Activated CD4-positive, alpha-beta T cell treated with anti-CD3 and anti-CD28 coated beads, Interleukin-2, amount 10 ng/mL, durations not matched to agents 7 days and 5 days (primary cell): ENCODE data around the gene SON. TPM values are rescaled to one million over a fixed set of nuclear protein-coding genes. Genes with fewer than 3 reads are reported as not detected.

Source experiments
- CTCF ChIA-PET: fragments of 350-600 bp; sonication (Branson Sonifier 250); formaldehyde crosslinking; loops from one replicate; lab custom pipeline; 2021; ENCODE audit warnings: antibody characterized with exemption; lab: Charles Lee
- POLR2A ChIA-PET: fragments of 350-600 bp; sonication (Branson Sonifier 250); formaldehyde crosslinking; loops from one replicate; lab custom pipeline; 2021; ENCODE audit warnings: antibody characterized with exemption; lab: Charles Lee
- DNase-seq: peaks from one replicate; pipeline ENCODE4 v3.0.0-alpha.2; 2020
- H3K27ac Mint-ChIP-seq: one replicate; pipeline ENCODE4 v1.8.0; 2021; ENCODE audit warnings: mild to moderate bottlenecking, moderate library complexity, mixed read lengths
- H3K27me3 Mint-ChIP-seq: one replicate; pipeline ENCODE4 v1.8.0; 2021; ENCODE audit warnings: mixed read lengths
- H3K36me3 Mint-ChIP-seq: one replicate; pipeline ENCODE4 v1.8.0; 2021; ENCODE audit warnings: low read depth, mixed read lengths
- H3K4me1 Mint-ChIP-seq: one replicate; pipeline ENCODE4 v1.8.0; 2021; ENCODE audit warnings: mixed read lengths
- H3K4me3 Mint-ChIP-seq: one replicate; pipeline ENCODE4 v1.8.0; 2021; ENCODE audit warnings: mild to moderate bottlenecking, moderate library complexity, mixed read lengths
- H3K9me3 Mint-ChIP-seq: one replicate; pipeline ENCODE4 v1.8.0; 2021; ENCODE audit warnings: mixed read lengths
- total RNA-seq, 2 experiments: library from RNA; stranded (reverse); gene quantifications; one replicate each; pipeline ENCODE4 v1.2.3, GENCODE V29; 2021

SON gene
- total RNA-seq, 2 experiments from 2014 or later = 310 to 322 TPM

- H3K27me3 Mint-ChIP-seq = no peaks in the 10 kb centered on the region
- POLR2A ChIA-PET = no interaction called here
- CTCF ChIA-PET = interaction anchor here (1.1 to 1.3 kb wide), 2 partner anchors 12 to 34 kb away, joined by 3 read pairs; no protein-coding TSS in a partner anchor
- H3K4me3 Mint-ChIP-seq = no peak overlapping the region
- DNase-seq = no peak
- H3K4me1 Mint-ChIP-seq = peaks cover 38% of the 10 kb centered on the region
- H3K9me3 Mint-ChIP-seq = no peaks in the 10 kb centered on the region
- H3K27ac Mint-ChIP-seq = no peak overlapping the region
- H3K36me3 Mint-ChIP-seq = peaks cover 63% of the 10 kb centered on the region
Observed at GRCh38 chr21:33549848-33550771, 7.3 kb downstream of the SON start.

DNA sequence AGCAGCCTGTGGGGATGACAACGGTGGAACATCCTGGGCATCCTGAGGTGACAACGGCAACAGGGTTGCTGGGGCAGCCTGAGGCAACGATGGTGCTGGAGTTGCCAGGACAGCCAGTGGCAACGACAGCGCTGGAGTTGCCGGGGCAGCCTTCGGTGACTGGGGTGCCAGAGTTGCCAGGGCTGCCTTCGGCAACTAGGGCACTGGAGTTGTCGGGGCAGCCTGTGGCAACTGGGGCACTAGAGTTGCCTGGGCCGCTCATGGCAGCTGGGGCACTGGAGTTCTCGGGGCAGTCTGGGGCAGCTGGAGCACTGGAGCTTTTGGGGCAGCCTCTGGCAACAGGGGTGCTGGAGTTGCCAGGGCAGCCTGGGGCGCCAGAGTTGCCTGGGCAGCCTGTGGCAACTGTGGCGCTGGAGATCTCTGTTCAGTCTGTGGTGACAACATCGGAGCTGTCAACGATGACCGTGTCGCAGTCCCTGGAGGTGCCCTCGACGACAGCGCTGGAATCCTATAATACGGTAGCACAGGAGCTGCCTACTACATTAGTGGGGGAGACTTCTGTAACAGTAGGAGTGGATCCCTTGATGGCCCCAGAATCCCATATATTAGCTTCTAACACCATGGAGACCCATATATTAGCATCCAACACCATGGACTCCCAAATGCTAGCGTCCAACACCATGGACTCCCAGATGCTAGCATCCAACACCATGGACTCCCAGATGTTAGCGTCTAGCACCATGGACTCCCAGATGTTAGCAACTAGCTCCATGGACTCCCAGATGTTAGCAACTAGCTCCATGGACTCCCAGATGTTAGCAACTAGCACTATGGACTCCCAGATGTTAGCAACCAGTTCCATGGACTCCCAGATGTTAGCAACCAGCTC lies 8.2 kb downstream of the SON start:
- ChIA-PET CTCF (interaction anchor here (0.9 to 1.8 kb wide), 5 partner anchors 11 to 33 kb away, joined by 3 to 4 read pairs (median 3); no protein-coding TSS in a partner anchor), POLR2A (no interaction called here)
- Mint-ChIP-seq H3K9me3 (peaks cover under 1% of the 10 kb centered on the region), H3K36me3 (peaks cover 72% of the 10 kb centered on the region), H3K27me3 (no peaks in the 10 kb centered on the region), H3K4me3 (no peak overlapping the region), H3K4me1 (peaks cover 38% of the 10 kb centered on the region), H3K27ac (no peak overlapping the region)
- DNase-seq = no peak

GRCh38 chr21:33551664-33552063 lies 8.8 kb downstream of the SON start:
- DNase-seq = no peak
- CTCF ChIA-PET = interaction anchor here (0.6 to 1.8 kb wide), 6 partner anchors 10 to 32 kb away, joined by 3 to 4 read pairs (median 3); no protein-coding TSS in a partner anchor
- H3K4me3 Mint-ChIP-seq = no peak overlapping the region
- peaks cover 76% of the 10 kb centered on the region for H3K36me3 Mint-ChIP-seq
- POLR2A ChIA-PET = no interaction called here
- H3K9me3 Mint-ChIP-seq = peaks cover 2% of the 10 kb centered on the region
- peaks cover 40% of the 10 kb centered on the region for H3K4me1 Mint-ChIP-seq
- no peak overlapping the region for H3K27ac Mint-ChIP-seq
- no peaks in the 10 kb centered on the region for H3K27me3 Mint-ChIP-seq

DNA sequence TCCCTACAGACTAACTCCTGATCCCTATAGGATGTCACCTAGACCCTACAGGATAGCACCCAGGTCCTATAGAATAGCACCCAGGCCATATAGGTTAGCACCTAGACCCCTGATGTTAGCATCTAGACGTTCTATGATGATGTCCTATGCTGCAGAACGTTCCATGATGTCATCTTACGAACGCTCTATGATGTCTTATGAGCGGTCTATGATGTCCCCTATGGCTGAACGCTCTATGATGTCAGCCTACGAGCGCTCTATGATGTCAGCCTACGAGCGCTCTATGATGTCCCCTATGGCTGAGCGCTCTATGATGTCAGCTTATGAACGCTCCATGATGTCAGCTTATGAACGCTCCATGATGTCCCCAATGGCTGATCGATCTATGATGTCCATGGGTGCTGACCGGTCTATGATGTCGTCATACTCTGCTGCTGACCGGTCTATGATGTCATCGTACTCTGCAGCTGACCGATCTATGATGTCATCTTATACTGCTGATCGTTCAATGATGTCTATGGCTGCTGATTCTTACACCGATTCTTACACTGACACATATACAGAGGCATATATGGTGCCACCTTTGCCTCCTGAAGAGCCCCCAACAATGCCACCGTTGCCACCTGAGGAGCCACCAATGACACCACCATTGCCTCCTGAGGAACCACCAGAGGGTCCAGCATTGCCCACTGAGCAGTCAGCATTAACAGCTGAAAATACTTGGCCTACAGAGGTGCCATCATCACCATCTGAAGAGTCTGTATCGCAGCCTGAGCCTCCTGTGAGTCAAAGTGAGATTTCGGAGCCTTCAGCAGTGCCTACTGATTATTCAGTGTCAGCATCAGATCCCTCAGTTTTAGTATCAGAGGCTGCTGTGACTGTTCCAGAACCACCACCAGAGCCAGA lies 9.5 kb downstream of the SON start:
- H3K9me3 Mint-ChIP-seq = peaks cover 2% of the 10 kb centered on the region
- no peak for DNase-seq
- POLR2A ChIA-PET = no interaction called here
- no peak overlapping the region for H3K4me3 Mint-ChIP-seq
- no peak overlapping the region for H3K27ac Mint-ChIP-seq
- peaks cover 78% of the 10 kb centered on the region for H3K36me3 Mint-ChIP-seq
- peaks cover 39% of the 10 kb centered on the region for H3K4me1 Mint-ChIP-seq
- no peaks in the 10 kb centered on the region for H3K27me3 Mint-ChIP-seq
- CTCF ChIA-PET = interaction anchor here (0.6 to 1.8 kb wide), 5 partner anchors 12 to 32 kb away, joined by 3 to 5 read pairs (median 3); no protein-coding TSS in a partner anchor

DNA sequence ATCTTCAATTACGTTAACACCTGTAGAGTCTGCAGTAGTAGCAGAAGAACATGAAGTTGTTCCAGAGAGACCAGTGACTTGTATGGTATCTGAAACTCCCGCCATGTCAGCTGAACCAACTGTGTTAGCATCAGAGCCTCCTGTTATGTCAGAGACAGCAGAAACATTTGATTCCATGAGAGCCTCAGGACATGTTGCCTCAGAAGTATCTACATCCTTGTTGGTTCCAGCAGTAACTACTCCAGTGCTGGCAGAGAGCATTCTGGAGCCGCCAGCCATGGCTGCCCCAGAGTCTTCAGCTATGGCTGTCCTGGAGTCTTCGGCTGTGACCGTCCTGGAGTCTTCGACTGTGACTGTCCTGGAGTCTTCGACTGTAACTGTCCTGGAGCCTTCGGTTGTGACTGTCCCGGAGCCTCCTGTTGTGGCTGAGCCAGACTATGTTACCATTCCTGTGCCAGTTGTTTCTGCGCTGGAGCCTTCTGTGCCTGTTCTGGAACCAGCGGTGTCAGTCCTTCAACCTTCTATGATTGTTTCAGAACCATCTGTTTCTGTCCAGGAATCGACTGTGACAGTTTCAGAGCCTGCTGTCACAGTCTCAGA lies 10.3 kb downstream of the SON start:
- DNase-seq = no peak
- Mint-ChIP-seq H3K4me1 (peaks cover 39% of the 10 kb centered on the region), H3K4me3 (no peak overlapping the region), H3K27ac (no peak overlapping the region), H3K9me3 (peaks cover 2% of the 10 kb centered on the region), H3K27me3 (no peaks in the 10 kb centered on the region), H3K36me3 (peaks cover 83% of the 10 kb centered on the region)
- POLR2A ChIA-PET = no interaction called here
- CTCF ChIA-PET = interaction anchor here (0.5 to 1.8 kb wide), 3 partner anchors 11 to 18 kb away, joined by 4 to 5 read pairs (median 4); no protein-coding TSS in a partner anchor

- POLR2A ChIA-PET = no interaction called here
- Mint-ChIP-seq H3K4me3 (no peak overlapping the region), H3K4me1 (peaks cover 38% of the 10 kb centered on the region), H3K36me3 (peaks cover 83% of the 10 kb centered on the region), H3K27ac (peak overlapping the region; percentile 21), H3K9me3 (peaks cover 2% of the 10 kb centered on the region), H3K27me3 (no peaks in the 10 kb centered on the region)
- no peak for DNase-seq
- CTCF ChIA-PET = interaction anchor here (0.7 to 1.4 kb wide), 4 partner anchors 9 to 839 kb away, joined by 3 read pairs; no protein-coding TSS in a partner anchor
Observed at GRCh38 chr21:33554236-33554981, 11.6 kb downstream of the SON start.

GRCh38 chr21:33554982-33555344 lies 12.1 kb downstream of the SON start:
- H3K4me3 Mint-ChIP-seq = no peak overlapping the region
- H3K9me3 Mint-ChIP-seq = peaks cover 2% of the 10 kb centered on the region
- peaks cover 42% of the 10 kb centered on the region for H3K4me1 Mint-ChIP-seq
- DNase-seq = no peak
- CTCF ChIA-PET = interaction anchor here (1.0 to 1.4 kb wide), 3 partner anchors 9 to 840 kb away, joined by 3 read pairs; no protein-coding TSS in a partner anchor
- H3K36me3 Mint-ChIP-seq = peaks cover 84% of the 10 kb centered on the region
- H3K27ac Mint-ChIP-seq = peak overlapping the region; percentile 21
- POLR2A ChIA-PET = no interaction called here
- H3K27me3 Mint-ChIP-seq = no peaks in the 10 kb centered on the region

GRCh38 chr21:33557447-33557846 lies 14.6 kb downstream of the SON start:
- no peak for DNase-seq
- peaks cover 2% of the 10 kb centered on the region for H3K9me3 Mint-ChIP-seq
- no peak overlapping the region for H3K4me3 Mint-ChIP-seq
- peaks cover 48% of the 10 kb centered on the region for H3K4me1 Mint-ChIP-seq
- ChIA-PET CTCF (interaction anchor here (0.5 to 1.9 kb wide), 7 partner anchors 8 to 48 kb away, joined by 3 to 5 read pairs (median 3); partner anchors contain the start of gene DONSON), POLR2A (no interaction called here)
- H3K36me3 Mint-ChIP-seq = peaks cover 86% of the 10 kb centered on the region
- no peaks in the 10 kb centered on the region for H3K27me3 Mint-ChIP-seq
- no peak overlapping the region for H3K27ac Mint-ChIP-seq

DNA sequence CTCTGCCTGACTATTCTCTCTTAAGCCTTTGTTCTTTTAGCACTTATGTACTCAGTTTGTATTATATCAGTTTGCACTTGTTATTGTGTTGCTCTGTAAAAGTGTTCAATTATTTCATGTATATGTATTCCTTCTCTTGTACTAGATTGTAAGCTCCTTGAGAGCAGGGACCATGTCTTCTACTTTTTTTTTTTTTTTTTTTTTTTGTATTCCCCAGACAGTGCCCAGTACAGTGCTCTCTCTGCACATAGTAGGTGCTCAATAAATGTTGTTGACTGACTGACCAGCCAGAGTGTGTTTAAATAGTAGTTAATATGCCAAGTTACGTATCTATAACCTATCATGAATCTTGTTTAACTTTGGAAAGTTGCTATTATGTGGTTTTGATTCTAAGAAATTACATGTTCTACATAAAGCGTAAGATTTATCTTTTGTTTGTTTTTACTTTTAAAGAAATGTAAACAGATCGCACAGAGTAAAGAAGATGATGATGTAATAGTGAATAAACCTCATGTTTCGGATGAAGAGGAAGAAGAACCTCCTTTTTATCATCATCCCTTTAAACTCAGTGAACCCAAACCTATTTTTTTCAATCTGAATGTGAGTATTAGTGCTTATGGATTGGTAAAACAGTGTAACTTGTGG lies 16.1 kb downstream of the SON start:
- POLR2A ChIA-PET = no interaction called here
- Mint-ChIP-seq H3K4me3 (no peak overlapping the region), H3K4me1 (peaks cover 46% of the 10 kb centered on the region), H3K9me3 (peaks cover 2% of the 10 kb centered on the region), H3K36me3 (peaks cover 80% of the 10 kb centered on the region), H3K27me3 (no peaks in the 10 kb centered on the region), H3K27ac (no peak overlapping the region)
- DNase-seq = no peak
- CTCF ChIA-PET = interaction anchor here (0.6 to 1.0 kb wide), 2 partner anchors 18 to 66 kb away, joined by 3 to 4 read pairs; no protein-coding TSS in a partner anchor

- Mint-ChIP-seq H3K9me3 (peaks cover 2% of the 10 kb centered on the region), H3K27ac (no peak overlapping the region), H3K4me1 (peaks cover 37% of the 10 kb centered on the region), H3K4me3 (no peak overlapping the region), H3K27me3 (no peaks in the 10 kb centered on the region), H3K36me3 (peaks cover 72% of the 10 kb centered on the region)
- ChIA-PET POLR2A (no interaction called here), CTCF (interaction anchor here (0.6 kb wide), 1 partner anchor 89 kb away, joined by 3 read pairs; no protein-coding TSS in a partner anchor)
- DNase-seq = no peak
Observed at GRCh38 chr21:33559813-33560212, 17.0 kb downstream of the SON start.
